ENCODE results near the gene MGAT4A.

DNA sequence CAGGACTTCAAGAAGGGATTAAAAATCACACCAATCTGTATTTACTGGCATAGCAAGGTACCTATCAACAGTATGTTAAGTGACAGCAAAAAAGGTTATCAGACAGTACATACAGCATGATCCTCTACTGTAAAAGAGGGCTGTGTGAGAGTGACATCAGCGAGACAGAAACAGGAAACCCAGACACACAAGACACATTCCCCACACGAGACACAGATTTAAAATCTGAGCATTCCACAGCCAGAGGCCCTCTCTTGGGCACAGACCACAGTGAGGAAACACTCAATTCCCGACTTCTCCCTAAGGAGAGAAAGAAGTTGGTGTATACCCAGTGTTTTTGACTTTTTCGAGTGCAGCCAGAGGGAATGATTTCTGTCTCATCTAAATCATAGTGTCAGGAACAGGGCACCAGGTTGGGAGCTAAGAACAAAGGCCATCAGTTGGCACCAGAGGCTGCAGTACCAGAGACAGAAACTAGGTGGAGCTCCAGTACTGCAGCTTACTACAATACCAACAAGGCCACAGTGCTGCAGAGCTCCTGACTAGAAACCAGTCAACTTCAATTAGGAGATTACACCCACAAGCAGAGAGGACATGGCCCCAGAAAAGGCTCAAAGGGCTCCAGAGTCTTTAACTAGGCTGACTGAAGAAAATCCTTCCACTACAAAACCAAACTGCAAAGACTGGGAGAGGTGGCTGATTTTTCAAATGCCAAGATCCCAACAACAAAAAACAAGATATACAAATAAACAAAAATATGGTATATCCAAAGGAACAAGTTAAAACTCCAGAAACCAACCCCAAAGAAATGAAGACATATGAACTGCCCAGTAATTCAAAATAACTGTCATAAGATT lies 81.6 kb downstream of the MGAT4A start:
- TF ChIP-seq POLR2A (IDR thresholded peaks at IDR 0.05; ENCODE audit: extremely low read depth, insufficient read length) = no peak
- TF ChIP-seq, protein P1, sequence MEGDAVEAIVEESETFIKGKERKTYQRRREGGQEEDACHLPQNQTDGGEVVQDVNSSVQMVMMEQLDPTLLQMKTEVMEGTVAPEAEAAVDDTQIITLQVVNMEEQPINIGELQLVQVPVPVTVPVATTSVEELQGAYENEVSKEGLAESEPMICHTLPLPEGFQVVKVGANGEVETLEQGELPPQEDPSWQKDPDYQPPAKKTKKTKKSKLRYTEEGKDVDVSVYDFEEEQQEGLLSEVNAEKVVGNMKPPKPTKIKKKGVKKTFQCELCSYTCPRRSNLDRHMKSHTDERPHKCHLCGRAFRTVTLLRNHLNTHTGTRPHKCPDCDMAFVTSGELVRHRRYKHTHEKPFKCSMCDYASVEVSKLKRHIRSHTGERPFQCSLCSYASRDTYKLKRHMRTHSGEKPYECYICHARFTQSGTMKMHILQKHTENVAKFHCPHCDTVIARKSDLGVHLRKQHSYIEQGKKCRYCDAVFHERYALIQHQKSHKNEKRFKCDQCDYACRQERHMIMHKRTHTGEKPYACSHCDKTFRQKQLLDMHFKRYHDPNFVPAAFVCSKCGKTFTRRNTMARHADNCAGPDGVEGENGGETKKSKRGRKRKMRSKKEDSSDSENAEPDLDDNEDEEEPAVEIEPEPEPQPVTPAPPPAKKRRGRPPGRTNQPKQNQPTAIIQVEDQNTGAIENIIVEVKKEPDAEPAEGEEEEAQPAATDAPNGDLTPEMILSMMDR (IDR thresholded peaks at IDR 0.05; ENCODE audit: low read depth, low read length) = peak; percentile 99
